ENCODE measurements around the gene DSG3. TPM values are rescaled to one million over a fixed set of nuclear protein-coding genes. Genes with fewer than 3 reads are reported as not detected.

Gene DSG3
- total RNA-seq, 1 experiment from 2014 or later = 0.05 TPM

DNA sequence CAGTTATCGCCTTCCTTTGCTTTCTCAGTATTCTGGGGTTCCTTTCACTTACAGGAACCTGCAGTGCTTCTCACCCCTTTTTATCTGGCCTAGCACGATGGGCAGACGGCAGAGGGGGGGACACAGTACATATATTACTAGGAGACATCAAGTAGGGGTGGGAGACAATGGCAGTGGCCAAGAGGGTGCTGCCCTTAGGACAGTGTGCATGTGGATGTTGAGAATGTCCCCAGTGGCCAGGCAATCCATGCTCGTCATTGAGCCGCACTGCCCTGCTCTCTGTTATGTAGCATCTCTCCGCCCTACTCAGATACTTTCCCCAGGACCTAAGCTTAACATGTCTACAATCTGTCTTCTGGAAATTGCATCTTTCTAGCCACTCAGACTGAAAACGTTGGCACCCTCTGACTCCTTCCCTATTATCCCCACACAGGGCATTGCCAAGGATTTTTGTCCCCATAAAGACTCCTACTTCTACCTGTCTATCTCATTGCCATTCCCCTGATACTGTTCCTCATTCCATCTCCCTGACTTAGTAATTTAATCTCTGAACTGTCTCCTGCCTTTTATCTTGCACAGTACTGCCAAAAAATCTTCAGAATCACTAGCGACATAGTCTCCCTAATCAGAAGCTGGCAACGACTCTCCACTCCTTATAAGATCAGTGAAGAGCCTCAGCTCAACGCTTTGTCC lies 57.1 kb downstream of the DSG3 start:
- intact Hi-C loops (cut with micrococcal nuclease) = loop anchor here (5.0 kb wide), 1 partner anchor 237 kb away; no protein-coding TSS in a partner anchor
- no TSS peak for BruUV-seq (replicated peaks)
- DNase-seq (ENCODE audit: low read depth, low spot score) (no peak), ATAC-seq (no peak)
- H2AFZ ChIP-seq (ENCODE audit: low read depth, low read length, poor library complexity, severe bottlenecking) = no peak overlapping the region
- TF ChIP-seq ZFX (IDR thresholded peaks at IDR 0.05) (no peak), YY1 (IDR thresholded peaks at IDR 0.05; ENCODE audit: extremely low read depth, insufficient replicate concordance, low read depth, low read length) (no peak), EZH2phosphoT487 (IDR thresholded peaks at IDR 0.05; ENCODE audit: borderline replicate concordance) (no peak), TCF7L2 (IDR thresholded peaks at IDR 0.05; ENCODE audit: borderline replicate concordance, extremely low read depth, insufficient read depth, insufficient read length) (no peak), CEBPB (IDR thresholded peaks at IDR 0.05; ENCODE audit: low read depth) (no peak), EGR1 (IDR thresholded peaks at IDR 0.05; ENCODE audit: low read depth) (no peak), SRF (IDR thresholded peaks at IDR 0.05; ENCODE audit: low read depth) (no peak), ZBTB33 (IDR thresholded peaks at IDR 0.05; ENCODE audit: extremely low read depth, insufficient replicate concordance, low read length) (no peak)
- TF ChIP-seq, protein P1, sequence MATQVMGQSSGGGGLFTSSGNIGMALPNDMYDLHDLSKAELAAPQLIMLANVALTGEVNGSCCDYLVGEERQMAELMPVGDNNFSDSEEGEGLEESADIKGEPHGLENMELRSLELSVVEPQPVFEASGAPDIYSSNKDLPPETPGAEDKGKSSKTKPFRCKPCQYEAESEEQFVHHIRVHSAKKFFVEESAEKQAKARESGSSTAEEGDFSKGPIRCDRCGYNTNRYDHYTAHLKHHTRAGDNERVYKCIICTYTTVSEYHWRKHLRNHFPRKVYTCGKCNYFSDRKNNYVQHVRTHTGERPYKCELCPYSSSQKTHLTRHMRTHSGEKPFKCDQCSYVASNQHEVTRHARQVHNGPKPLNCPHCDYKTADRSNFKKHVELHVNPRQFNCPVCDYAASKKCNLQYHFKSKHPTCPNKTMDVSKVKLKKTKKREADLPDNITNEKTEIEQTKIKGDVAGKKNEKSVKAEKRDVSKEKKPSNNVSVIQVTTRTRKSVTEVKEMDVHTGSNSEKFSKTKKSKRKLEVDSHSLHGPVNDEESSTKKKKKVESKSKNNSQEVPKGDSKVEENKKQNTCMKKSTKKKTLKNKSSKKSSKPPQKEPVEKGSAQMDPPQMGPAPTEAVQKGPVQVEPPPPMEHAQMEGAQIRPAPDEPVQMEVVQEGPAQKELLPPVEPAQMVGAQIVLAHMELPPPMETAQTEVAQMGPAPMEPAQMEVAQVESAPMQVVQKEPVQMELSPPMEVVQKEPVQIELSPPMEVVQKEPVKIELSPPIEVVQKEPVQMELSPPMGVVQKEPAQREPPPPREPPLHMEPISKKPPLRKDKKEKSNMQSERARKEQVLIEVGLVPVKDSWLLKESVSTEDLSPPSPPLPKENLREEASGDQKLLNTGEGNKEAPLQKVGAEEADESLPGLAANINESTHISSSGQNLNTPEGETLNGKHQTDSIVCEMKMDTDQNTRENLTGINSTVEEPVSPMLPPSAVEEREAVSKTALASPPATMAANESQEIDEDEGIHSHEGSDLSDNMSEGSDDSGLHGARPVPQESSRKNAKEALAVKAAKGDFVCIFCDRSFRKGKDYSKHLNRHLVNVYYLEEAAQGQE (IDR thresholded peaks at IDR 0.05; ENCODE audit: low read depth) = no peak
- TF ChIP-seq, protein P2, sequence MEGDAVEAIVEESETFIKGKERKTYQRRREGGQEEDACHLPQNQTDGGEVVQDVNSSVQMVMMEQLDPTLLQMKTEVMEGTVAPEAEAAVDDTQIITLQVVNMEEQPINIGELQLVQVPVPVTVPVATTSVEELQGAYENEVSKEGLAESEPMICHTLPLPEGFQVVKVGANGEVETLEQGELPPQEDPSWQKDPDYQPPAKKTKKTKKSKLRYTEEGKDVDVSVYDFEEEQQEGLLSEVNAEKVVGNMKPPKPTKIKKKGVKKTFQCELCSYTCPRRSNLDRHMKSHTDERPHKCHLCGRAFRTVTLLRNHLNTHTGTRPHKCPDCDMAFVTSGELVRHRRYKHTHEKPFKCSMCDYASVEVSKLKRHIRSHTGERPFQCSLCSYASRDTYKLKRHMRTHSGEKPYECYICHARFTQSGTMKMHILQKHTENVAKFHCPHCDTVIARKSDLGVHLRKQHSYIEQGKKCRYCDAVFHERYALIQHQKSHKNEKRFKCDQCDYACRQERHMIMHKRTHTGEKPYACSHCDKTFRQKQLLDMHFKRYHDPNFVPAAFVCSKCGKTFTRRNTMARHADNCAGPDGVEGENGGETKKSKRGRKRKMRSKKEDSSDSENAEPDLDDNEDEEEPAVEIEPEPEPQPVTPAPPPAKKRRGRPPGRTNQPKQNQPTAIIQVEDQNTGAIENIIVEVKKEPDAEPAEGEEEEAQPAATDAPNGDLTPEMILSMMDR (IDR thresholded peaks at IDR 0.05 in 2 of 3, conservative IDR thresholded peaks at IDR 0.05 in 1 of 3; ENCODE audit: borderline replicate concordance in 1 of 3, insufficient read depth in 1 of 3, low read depth in 2 of 3, low read length in 2 of 3) = no peak
- H3K4me3 ChIP-seq (replicated peaks in 1 of 2; ENCODE audit: low read depth in 1 of 2, low read length in 2 of 2) = no peak overlapping the region
- no peak overlapping the region for H3K4me2 ChIP-seq (ENCODE audit: low read length)
- H3K27ac ChIP-seq (ENCODE audit: low read depth, low read length) = no peak overlapping the region
- no peaks in the 10 kb centered on the region for H3K27me3 ChIP-seq (ENCODE audit: insufficient read depth, low read length)
- ChIA-PET POLR2A (no interaction called here), RAD21 (ENCODE audit: low non-redundant PET in 1 of 2, low total read pairs in 2 of 2, uncharacterized antibody in 2 of 2, unreplicated experiment in 2 of 2) (no interaction called here), CTCF (interaction anchor here (1.1 kb wide), 1 partner anchor 80 kb away, joined by 4 read pairs; no protein-coding TSS in a partner anchor)
- peaks cover 92% of the 10 kb centered on the region for H3K79me2 ChIP-seq (ENCODE audit: insufficient read depth, low read length)
- H3K36me3 ChIP-seq (ENCODE audit: control insufficient read depth in 1 of 2, insufficient read depth in 2 of 2, low read length in 2 of 2) = no peaks in the 10 kb centered on the region
- H3K9me3 ChIP-seq (ENCODE audit: control insufficient read depth in 1 of 2, insufficient read depth in 1 of 2, low read depth in 1 of 2, low read length in 2 of 2) = no peaks in the 10 kb centered on the region
- no peaks in the 10 kb centered on the region; the same call in 1 of the 2 replicates for H4K20me1 ChIP-seq (ENCODE audit: insufficient read depth)
- H3K4me1 ChIP-seq (ENCODE audit: control insufficient read depth in 1 of 2, insufficient read depth in 2 of 2, low read length in 2 of 2) = peaks cover 20 to 26% of the 10 kb centered on the region in 2 experiments
- H3K9me2 ChIP-seq (ENCODE audit: insufficient read depth) = no peaks in the 10 kb centered on the region
- no peak overlapping the region for H3K9ac ChIP-seq (ENCODE audit: low read length)
